Coronary artery (tissue), 2 donors: ENCODE data around the gene KLRB1.

ENCODE experiments used
- DNase-seq: peaks from one replicate; pipeline ENCODE4 v3.0.0-alpha.2; 2017; ENCODE audit warnings: low spot score
- H3K27ac ChIP-seq, 2 donors: fragments of 200-600 bp; sonication (generic); one replicate each; pipeline ENCODE4 v1.5.1; 2016 to 2019
- H3K4me3 ChIP-seq: fragments of 200-600 bp; sonication (generic); 2 replicates; pipeline ENCODE4 v1.5.1; 2016; ENCODE audit warnings: mild to moderate bottlenecking, moderate library complexity
- TF ChIP-seq, protein P1 (sequence below): fragments of 200-600 bp; sonication (generic); IDR thresholded peaks from one replicate; pipeline ENCODE4 v1.5.1; 2019; ENCODE audit warnings: antibody characterized with exemption

KLRB1 gene

DNA sequence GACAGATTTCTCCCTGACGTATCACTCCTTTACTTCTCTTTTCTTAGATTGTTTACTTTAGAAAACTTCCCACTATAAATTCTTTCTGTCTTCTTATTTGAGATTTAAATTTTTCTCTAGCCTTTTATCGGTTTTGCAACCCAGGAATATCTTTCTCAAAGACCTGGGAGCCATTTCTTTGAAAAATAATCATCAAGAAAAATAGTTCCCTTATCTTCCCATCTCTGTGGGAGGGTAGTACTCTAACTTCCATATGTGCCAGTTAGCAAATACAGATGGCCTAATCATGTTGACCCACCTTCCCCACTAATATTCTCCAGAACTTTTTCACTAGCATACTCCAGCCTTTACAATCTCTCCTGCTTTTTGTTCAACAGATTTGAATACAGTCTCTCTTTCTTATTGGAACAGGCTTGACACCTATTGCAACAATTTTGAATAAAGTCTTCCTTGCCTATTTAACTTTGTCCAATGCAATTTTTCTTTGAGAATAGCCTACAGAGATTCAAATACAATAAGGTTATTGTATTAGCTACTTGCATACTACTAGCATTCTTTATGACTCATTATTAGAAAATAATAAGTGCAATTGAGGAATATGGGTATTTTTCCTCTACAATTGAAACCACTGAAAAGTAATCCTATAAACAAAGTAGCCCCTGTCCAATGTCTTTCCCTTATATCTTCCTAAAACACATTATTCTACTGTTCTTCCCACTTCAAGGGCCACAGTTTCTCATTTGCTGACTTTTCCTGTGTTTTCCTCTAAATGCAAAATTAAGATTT is 27.4 kb upstream of the KLRB1 start:
- H3K27ac ChIP-seq = no peak overlapping the region
- no peak overlapping the region for H3K4me3 ChIP-seq
- DNase-seq = no peak
- TF ChIP-seq, protein P1, sequence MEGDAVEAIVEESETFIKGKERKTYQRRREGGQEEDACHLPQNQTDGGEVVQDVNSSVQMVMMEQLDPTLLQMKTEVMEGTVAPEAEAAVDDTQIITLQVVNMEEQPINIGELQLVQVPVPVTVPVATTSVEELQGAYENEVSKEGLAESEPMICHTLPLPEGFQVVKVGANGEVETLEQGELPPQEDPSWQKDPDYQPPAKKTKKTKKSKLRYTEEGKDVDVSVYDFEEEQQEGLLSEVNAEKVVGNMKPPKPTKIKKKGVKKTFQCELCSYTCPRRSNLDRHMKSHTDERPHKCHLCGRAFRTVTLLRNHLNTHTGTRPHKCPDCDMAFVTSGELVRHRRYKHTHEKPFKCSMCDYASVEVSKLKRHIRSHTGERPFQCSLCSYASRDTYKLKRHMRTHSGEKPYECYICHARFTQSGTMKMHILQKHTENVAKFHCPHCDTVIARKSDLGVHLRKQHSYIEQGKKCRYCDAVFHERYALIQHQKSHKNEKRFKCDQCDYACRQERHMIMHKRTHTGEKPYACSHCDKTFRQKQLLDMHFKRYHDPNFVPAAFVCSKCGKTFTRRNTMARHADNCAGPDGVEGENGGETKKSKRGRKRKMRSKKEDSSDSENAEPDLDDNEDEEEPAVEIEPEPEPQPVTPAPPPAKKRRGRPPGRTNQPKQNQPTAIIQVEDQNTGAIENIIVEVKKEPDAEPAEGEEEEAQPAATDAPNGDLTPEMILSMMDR = no peak

DNA sequence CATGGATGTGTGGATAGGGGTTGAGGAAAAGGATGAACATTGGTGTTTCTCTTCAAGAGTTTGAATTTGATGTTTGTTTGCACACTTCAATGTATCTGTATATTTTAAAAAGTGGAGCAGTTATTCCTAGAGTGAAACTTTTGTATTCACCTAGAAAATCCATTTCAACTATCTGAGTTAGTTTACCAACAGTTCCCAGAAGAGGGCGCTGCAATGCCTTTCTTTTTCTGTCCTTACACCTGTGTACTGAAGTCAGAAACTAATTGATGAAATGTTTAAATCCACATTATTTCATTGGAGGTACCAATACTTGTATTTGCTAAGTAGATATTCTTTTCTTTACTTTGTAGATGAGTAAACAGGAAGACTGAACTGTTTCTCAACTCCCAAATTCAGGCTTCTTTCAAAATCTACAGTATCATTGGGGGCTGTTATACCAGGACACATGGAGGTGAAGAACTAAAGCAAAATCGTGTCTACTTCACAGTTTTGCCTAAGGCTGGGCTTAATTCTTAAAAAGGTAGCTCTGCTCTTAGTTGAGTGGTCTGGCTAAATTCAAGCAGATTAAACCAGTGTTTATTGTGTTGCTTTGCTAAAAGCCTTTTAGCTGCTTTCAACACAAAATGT is 26.6 kb upstream of the KLRB1 start:
- H3K4me3 ChIP-seq = no peak overlapping the region
- no peak for DNase-seq
- no peak overlapping the region for H3K27ac ChIP-seq
- TF ChIP-seq, protein P1 = no peak

DNA sequence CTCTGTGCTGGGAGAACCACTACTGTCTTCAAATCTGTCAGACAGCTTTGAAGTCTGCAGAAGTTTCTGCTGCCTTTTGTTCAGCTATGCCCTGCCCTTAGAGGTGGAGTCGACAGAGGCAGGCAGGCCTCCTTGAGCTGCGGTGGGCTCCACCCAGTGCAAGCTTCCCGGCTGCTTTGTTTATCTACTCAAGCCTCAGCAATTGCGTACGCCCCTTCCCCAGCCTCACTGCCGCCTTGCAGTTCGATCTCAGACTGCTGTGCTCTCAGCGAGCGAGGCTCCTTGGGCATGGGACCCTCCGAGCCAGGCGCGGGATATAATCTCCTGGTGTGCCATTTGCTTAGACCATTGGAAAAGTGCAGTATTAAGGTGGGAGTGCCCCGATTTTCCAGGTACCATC is 25.1 kb upstream of the KLRB1 start:
- Histone ChIP-seq H3K27ac (no peak overlapping the region), H3K4me3 (no peak overlapping the region)
- DNase-seq = no peak
- TF ChIP-seq, protein P1 = no peak

DNA sequence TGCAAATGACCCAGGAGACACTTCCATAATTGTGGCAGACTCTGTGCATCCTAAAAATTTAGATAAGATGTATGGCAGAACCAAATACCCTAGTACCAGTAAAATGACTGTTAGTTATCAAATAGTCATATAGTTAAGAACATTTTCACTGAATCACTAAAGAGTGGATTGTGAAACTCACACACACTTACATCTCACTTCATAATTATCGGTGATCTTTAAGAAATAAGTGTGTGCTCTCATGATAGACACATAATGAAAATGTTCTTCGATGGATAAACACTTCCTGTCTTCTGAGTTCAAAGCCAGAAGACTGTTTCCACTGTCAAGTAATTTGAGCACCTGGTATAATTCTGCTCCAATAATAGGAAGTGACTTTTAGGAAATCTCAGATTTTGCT is 19.1 kb upstream of the KLRB1 start:
- Histone ChIP-seq H3K27ac (no peak overlapping the region), H3K4me3 (no peak overlapping the region)
- TF ChIP-seq, protein P1 = no peak
- DNase-seq = no peak

DNA sequence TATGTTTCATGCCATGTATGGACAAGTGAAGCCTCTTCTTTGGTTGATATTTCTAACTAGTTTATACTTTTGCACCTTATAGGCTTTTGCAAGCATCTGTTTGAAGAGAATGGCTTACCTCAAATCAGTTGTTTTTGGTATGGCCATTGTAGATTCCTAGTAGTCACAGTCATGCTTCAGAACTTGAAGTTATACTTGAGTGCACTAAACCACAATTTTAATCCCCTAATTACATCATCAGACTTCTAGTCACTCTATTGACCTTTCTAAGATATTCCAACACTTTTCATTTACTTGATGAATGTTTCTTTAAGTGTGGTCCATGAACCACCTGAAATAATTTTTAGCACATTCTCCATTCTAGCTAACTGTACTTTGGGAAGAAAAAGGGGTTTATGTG is 18.6 kb upstream of the KLRB1 start:
- H3K27ac ChIP-seq = no peak overlapping the region
- no peak for DNase-seq
- TF ChIP-seq, protein P1 = no peak
- no peak overlapping the region for H3K4me3 ChIP-seq

DNA sequence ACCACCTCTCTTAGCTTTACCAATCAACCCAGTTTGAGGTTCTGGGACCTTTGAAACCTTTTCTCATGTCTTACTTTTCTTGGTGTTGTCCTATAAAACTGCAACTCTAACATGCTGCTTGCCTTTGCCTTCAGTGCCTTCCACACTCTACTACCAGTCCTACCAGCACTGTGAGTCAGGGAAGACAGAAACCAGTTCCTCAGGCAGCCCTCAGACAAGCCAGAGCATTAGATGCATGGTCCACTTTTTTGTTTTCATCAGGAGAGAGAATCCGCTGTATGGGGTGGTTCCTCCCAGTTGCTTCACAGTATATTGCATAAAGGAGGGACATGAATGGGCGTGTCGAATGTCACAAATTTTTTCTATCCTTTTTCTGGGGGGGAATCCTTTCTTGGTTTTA is 17.3 kb upstream of the KLRB1 start:
- TF ChIP-seq, protein P1 = no peak
- no peak overlapping the region for H3K27ac ChIP-seq
- DNase-seq = no peak
- no peak overlapping the region for H3K4me3 ChIP-seq
